T-helper 1 cell treated with Interleukin-12 subunit alpha and Interleukin-12 subunit beta and Interleukin-4 antibody, amounts not matched to agents 30 μg/mL and 1 μg/mL, for 36 hours (primary cell): ENCODE data around the gene GLRB.

ENCODE experiments used
- H3K27ac Mint-ChIP-seq: one replicate; pipeline ENCODE4 v1.8.0; 2021; ENCODE audit warnings: mild to moderate bottlenecking, mixed read lengths
- H3K27me3 Mint-ChIP-seq: one replicate; pipeline ENCODE4 v1.8.0; 2021; ENCODE audit warnings: low read depth, mixed read lengths
- H3K36me3 Mint-ChIP-seq: one replicate; pipeline ENCODE4 v1.8.0; 2021; ENCODE audit warnings: low read depth, mixed read lengths
- H3K4me1 Mint-ChIP-seq: one replicate; pipeline ENCODE4 v1.8.0; 2021; ENCODE audit warnings: low read depth, mixed read lengths
- H3K4me3 Mint-ChIP-seq: one replicate; pipeline ENCODE4 v1.8.0; 2021; ENCODE audit warnings: mild to moderate bottlenecking, moderate library complexity, mixed read lengths
- H3K9me3 Mint-ChIP-seq: one replicate; pipeline ENCODE4 v1.8.0; 2021; ENCODE audit warnings: mixed read lengths

GLRB gene

GRCh38 chr4:157095716-157096115 lies 19.8 kb downstream of the GLRB start:
- no peak overlapping the region for H3K4me3 Mint-ChIP-seq
- H3K36me3 Mint-ChIP-seq: no peaks in the 10 kb centered on the region

GRCh38 chr4:157096439-157096838 lies 20.5 kb downstream of the GLRB start:
- Mint-ChIP-seq H3K9me3 (no peaks in the 10 kb centered on the region), H3K4me1 (no peaks in the 10 kb centered on the region), H3K4me3 (no peak overlapping the region), H3K36me3 (no peaks in the 10 kb centered on the region), H3K27ac (no peak overlapping the region), H3K27me3 (no peaks in the 10 kb centered on the region)

More at GRCh38 chr4:157095716-157096115, 19.8 kb downstream of the GLRB start:
- Mint-ChIP-seq H3K4me1 (no peaks in the 10 kb centered on the region), H3K9me3 (no peaks in the 10 kb centered on the region), H3K27me3 (no peaks in the 10 kb centered on the region), H3K27ac (no peak overlapping the region)

GRCh38 chr4:157099506-157099905 lies 23.6 kb downstream of the GLRB start:
- no peaks in the 10 kb centered on the region for H3K27me3 Mint-ChIP-seq
- no peaks in the 10 kb centered on the region for H3K9me3 Mint-ChIP-seq
- H3K36me3 Mint-ChIP-seq: no peaks in the 10 kb centered on the region
- no peak overlapping the region for H3K27ac Mint-ChIP-seq
- no peaks in the 10 kb centered on the region for H3K4me1 Mint-ChIP-seq
- no peak overlapping the region for H3K4me3 Mint-ChIP-seq

- no peak overlapping the region for H3K4me3 Mint-ChIP-seq
- H3K4me1 Mint-ChIP-seq: no peaks in the 10 kb centered on the region
- no peak overlapping the region for H3K27ac Mint-ChIP-seq
- H3K36me3 Mint-ChIP-seq: no peaks in the 10 kb centered on the region
- peaks cover 3% of the 10 kb centered on the region for H3K9me3 Mint-ChIP-seq
- no peaks in the 10 kb centered on the region for H3K27me3 Mint-ChIP-seq
Observed at GRCh38 chr4:157104541-157104940, 28.6 kb downstream of the GLRB start.

GRCh38 chr4:157114671-157115070 lies 38.7 kb downstream of the GLRB start:
- Mint-ChIP-seq H3K9me3 (no peaks in the 10 kb centered on the region), H3K36me3 (no peaks in the 10 kb centered on the region), H3K27me3 (no peaks in the 10 kb centered on the region), H3K4me1 (no peaks in the 10 kb centered on the region), H3K27ac (no peak overlapping the region), H3K4me3 (no peak overlapping the region)

GRCh38 chr4:157115613-157116335 lies 39.8 kb downstream of the GLRB start:
- Mint-ChIP-seq H3K36me3 (no peaks in the 10 kb centered on the region), H3K27me3 (no peaks in the 10 kb centered on the region), H3K27ac (no peak overlapping the region), H3K9me3 (no peaks in the 10 kb centered on the region), H3K4me1 (no peaks in the 10 kb centered on the region), H3K4me3 (no peak overlapping the region)

- Mint-ChIP-seq H3K9me3 (no peaks in the 10 kb centered on the region), H3K4me3 (no peak overlapping the region), H3K36me3 (no peaks in the 10 kb centered on the region), H3K27me3 (no peaks in the 10 kb centered on the region), H3K4me1 (no peaks in the 10 kb centered on the region), H3K27ac (no peak overlapping the region)
Observed at GRCh38 chr4:157121401-157121800, 45.5 kb downstream of the GLRB start.

GRCh38 chr4:157127571-157127970 lies 51.6 kb downstream of the GLRB start:
- Mint-ChIP-seq H3K9me3 (no peaks in the 10 kb centered on the region), H3K27me3 (no peaks in the 10 kb centered on the region)

GRCh38 chr4:157128395-157128794 lies 52.4 kb downstream of the GLRB start:
- Mint-ChIP-seq H3K36me3 (no peaks in the 10 kb centered on the region), H3K4me1 (no peaks in the 10 kb centered on the region), H3K27me3 (no peaks in the 10 kb centered on the region), H3K27ac (no peak overlapping the region), H3K9me3 (no peaks in the 10 kb centered on the region), H3K4me3 (no peak overlapping the region)

More at GRCh38 chr4:157127571-157127970, 51.6 kb downstream of the GLRB start:
- Mint-ChIP-seq H3K4me1 (no peaks in the 10 kb centered on the region), H3K27ac (no peak overlapping the region), H3K4me3 (no peak overlapping the region), H3K36me3 (no peaks in the 10 kb centered on the region)

GRCh38 chr4:157141976-157142375 lies 66.0 kb downstream of the GLRB start:
- Mint-ChIP-seq H3K4me3 (no peak overlapping the region), H3K9me3 (no peaks in the 10 kb centered on the region), H3K27me3 (no peaks in the 10 kb centered on the region), H3K36me3 (no peaks in the 10 kb centered on the region), H3K4me1 (no peaks in the 10 kb centered on the region), H3K27ac (no peak overlapping the region)

GRCh38 chr4:157143369-157143768 lies 67.4 kb downstream of the GLRB start:
- no peaks in the 10 kb centered on the region for H3K9me3 Mint-ChIP-seq
- H3K36me3 Mint-ChIP-seq: no peaks in the 10 kb centered on the region
- no peaks in the 10 kb centered on the region for H3K4me1 Mint-ChIP-seq
- H3K27me3 Mint-ChIP-seq: no peaks in the 10 kb centered on the region
- H3K27ac Mint-ChIP-seq: no peak overlapping the region
- no peak overlapping the region for H3K4me3 Mint-ChIP-seq

- H3K4me1 Mint-ChIP-seq: no peaks in the 10 kb centered on the region
- H3K36me3 Mint-ChIP-seq: no peaks in the 10 kb centered on the region
- no peaks in the 10 kb centered on the region for H3K27me3 Mint-ChIP-seq
- no peak overlapping the region for H3K4me3 Mint-ChIP-seq
- H3K27ac Mint-ChIP-seq: no peak overlapping the region
- peaks cover 4% of the 10 kb centered on the region for H3K9me3 Mint-ChIP-seq
Observed at GRCh38 chr4:157151711-157152110, 75.8 kb downstream of the GLRB start.

GRCh38 chr4:157165935-157166610 lies 90.1 kb downstream of the GLRB start:
- Mint-ChIP-seq H3K4me1 (no peaks in the 10 kb centered on the region), H3K4me3 (no peak overlapping the region), H3K9me3 (no peaks in the 10 kb centered on the region), H3K27me3 (no peaks in the 10 kb centered on the region), H3K36me3 (no peaks in the 10 kb centered on the region), H3K27ac (no peak overlapping the region)

- no peak overlapping the region for H3K4me3 Mint-ChIP-seq
- H3K9me3 Mint-ChIP-seq: no peaks in the 10 kb centered on the region
- no peaks in the 10 kb centered on the region for H3K27me3 Mint-ChIP-seq
- no peak overlapping the region for H3K27ac Mint-ChIP-seq
- H3K36me3 Mint-ChIP-seq: no peaks in the 10 kb centered on the region
- H3K4me1 Mint-ChIP-seq: no peaks in the 10 kb centered on the region
Observed at GRCh38 chr4:157170321-157170720, 94.4 kb downstream of the GLRB start.

GRCh38 chr4:157172011-157172410 lies 96.1 kb downstream of the GLRB start:
- Mint-ChIP-seq H3K9me3 (no peaks in the 10 kb centered on the region), H3K27ac (no peak overlapping the region), H3K27me3 (no peaks in the 10 kb centered on the region), H3K4me3 (no peak overlapping the region), H3K4me1 (no peaks in the 10 kb centered on the region), H3K36me3 (no peaks in the 10 kb centered on the region)
